Measurements from ENCODE around the gene NBEAL2.

- TF ChIP-seq CTCF (IDR thresholded peaks at IDR 0.05) = no peak
- no peak for TF ChIP-seq POLR2A (IDR thresholded peaks at IDR 0.05)
Measured at GRCh38 chr3:46930945-46931403, 48.5 kb upstream of the NBEAL2 start.

Measured in right lobe of liver (tissue), 4 donors.